K562 (cell line): ENCODE data around the gene LRRC3.

ENCODE experiments used
- ATF4 ChIP-seq: fragments of 450-650 bp; formaldehyde crosslinking; IDR thresholded peaks from 2 replicates; pipeline ENCODE4 v1.4.0; 2022; ENCODE audit warnings: mild to moderate bottlenecking, moderate library complexity
- CTCF ChIP-seq, 3 experiments: IDR thresholded peaks in 2 of 3; conservative IDR thresholded peaks in 1 of 3; 2 replicates each; pipeline ENCODE4 v1.5.1; 2011 to 2012; ENCODE audit warnings: low read length in 3 of 3, mild to moderate bottlenecking in 3 of 3, control low read depth in 2 of 3, improper control_type of control experiment in 1 of 3, inconsistent platforms in 1 of 3, low read depth in 1 of 3, mixed read lengths in 1 of 3, moderate library complexity in 1 of 3; ENCODE audit not compliant: insufficient read depth in 2 of 3
- EP300 ChIP-seq: IDR thresholded peaks from 2 replicates; pipeline ENCODE4 v1.6.1; 2012; ENCODE audit warnings: low read length, improper control_type of control experiment
- GATAD2A ChIP-seq: fragments of 450-650 bp; IDR thresholded peaks from 2 replicates; pipeline ENCODE4 v1.6.1; 2017
- GMEB1 ChIP-seq: fragments of 250-450 bp; sonication (Bioruptor Pico); IDR thresholded peaks from 2 replicates; pipeline ENCODE4 v1.4.0; 2020; ENCODE audit warnings: mild to moderate bottlenecking
- KLF16 ChIP-seq: IDR thresholded peaks from 2 replicates; pipeline ENCODE4 v1.6.1; 2016; ENCODE audit warnings: antibody characterized with exemption
- L3MBTL2 ChIP-seq: fragments of 450-650 bp; IDR thresholded peaks from 2 replicates; pipeline ENCODE4 v1.6.1; 2016; ENCODE audit warnings: mild to moderate bottlenecking, moderate library complexity
- MAX ChIP-seq: sonication (generic); formaldehyde crosslinking; IDR thresholded peaks from 2 replicates; pipeline ENCODE4 v1.9.0; 2022; ENCODE audit warnings: mild to moderate bottlenecking, missing genetic modification reagents
- RCOR1 ChIP-seq, 2 experiments: IDR thresholded peaks; 2 replicates each; pipeline ENCODE4 v1.6.1; 2012; ENCODE audit warnings: low read depth in 2 of 2, low read length in 2 of 2, borderline replicate concordance in 1 of 2, improper control_type of control experiment in 1 of 2
- ZNF12 ChIP-seq: sonication (generic); formaldehyde crosslinking; IDR thresholded peaks from 2 replicates; pipeline ENCODE4 v1.4.0; 2020; ENCODE audit warnings: mild to moderate bottlenecking, missing genetic modification reagents
- TF ChIP-seq, protein P1 (sequence below): fragments of 450-650 bp; IDR thresholded peaks from 2 replicates; pipeline ENCODE4 v1.6.1; 2016; ENCODE audit warnings: missing biosample characterization, missing genetic modification characterization
- TF ChIP-seq, protein P2 (sequence below): IDR thresholded peaks from 2 replicates; pipeline ENCODE4 v1.6.1; 2014; ENCODE audit warnings: antibody characterized with exemption

GRCh38 chr21:44426663-44427191 is 28.6 kb upstream of the LRRC3 start:
- TF ChIP-seq RCOR1 (IDR thresholded peaks at IDR 0.05; ENCODE audit: borderline replicate concordance in 1 of 2, low read depth in 2 of 2, low read length in 2 of 2), result no peak
- no peak for TF ChIP-seq CTCF (IDR thresholded peaks at IDR 0.05 in 2 of 3, conservative IDR thresholded peaks at IDR 0.05 in 1 of 3; ENCODE audit: insufficient read depth in 2 of 3, low read depth in 1 of 3, low read length in 3 of 3)
- no peak for TF ChIP-seq MAX (CRISPR knock-in tag)
- TF ChIP-seq GMEB1 (CRISPR knock-in tag), result no peak
- TF ChIP-seq L3MBTL2, result no peak
- TF ChIP-seq, protein P1, sequence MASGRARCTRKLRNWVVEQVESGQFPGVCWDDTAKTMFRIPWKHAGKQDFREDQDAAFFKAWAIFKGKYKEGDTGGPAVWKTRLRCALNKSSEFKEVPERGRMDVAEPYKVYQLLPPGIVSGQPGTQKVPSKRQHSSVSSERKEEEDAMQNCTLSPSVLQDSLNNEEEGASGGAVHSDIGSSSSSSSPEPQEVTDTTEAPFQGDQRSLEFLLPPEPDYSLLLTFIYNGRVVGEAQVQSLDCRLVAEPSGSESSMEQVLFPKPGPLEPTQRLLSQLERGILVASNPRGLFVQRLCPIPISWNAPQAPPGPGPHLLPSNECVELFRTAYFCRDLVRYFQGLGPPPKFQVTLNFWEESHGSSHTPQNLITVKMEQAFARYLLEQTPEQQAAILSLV (tag), result no peak
- TF ChIP-seq, protein P2, sequence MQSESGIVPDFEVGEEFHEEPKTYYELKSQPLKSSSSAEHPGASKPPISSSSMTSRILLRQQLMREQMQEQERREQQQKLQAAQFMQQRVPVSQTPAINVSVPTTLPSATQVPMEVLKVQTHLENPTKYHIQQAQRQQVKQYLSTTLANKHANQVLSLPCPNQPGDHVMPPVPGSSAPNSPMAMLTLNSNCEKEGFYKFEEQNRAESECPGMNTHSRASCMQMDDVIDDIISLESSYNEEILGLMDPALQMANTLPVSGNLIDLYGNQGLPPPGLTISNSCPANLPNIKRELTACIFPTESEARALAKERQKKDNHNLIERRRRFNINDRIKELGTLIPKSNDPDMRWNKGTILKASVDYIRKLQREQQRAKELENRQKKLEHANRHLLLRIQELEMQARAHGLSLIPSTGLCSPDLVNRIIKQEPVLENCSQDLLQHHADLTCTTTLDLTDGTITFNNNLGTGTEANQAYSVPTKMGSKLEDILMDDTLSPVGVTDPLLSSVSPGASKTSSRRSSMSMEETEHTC, result no peak
- no peak for TF ChIP-seq ZNF12 (CRISPR knock-in tag)
- TF ChIP-seq GATAD2A, result no peak
- no peak for TF ChIP-seq ATF4 (CRISPR knock-in tag)
- TF ChIP-seq EP300, result no peak
- no peak for TF ChIP-seq KLF16
